Stimulated activated CD4-positive, alpha-beta T cell treated with anti-CD3 and anti-CD28 coated beads, Interleukin-1b, Interleukin-23, amount 100 ng/mL, for 24 hours (primary cell): ENCODE data around the gene FKBP1A.

Source experiments
- DNase-seq, 4 experiments: peaks; one replicate each; pipeline ENCODE4 v3.0.0-alpha.2; 2020; ENCODE audit warnings: low read depth in 4 of 4, low spot score in 1 of 4

Gene FKBP1A

DNA sequence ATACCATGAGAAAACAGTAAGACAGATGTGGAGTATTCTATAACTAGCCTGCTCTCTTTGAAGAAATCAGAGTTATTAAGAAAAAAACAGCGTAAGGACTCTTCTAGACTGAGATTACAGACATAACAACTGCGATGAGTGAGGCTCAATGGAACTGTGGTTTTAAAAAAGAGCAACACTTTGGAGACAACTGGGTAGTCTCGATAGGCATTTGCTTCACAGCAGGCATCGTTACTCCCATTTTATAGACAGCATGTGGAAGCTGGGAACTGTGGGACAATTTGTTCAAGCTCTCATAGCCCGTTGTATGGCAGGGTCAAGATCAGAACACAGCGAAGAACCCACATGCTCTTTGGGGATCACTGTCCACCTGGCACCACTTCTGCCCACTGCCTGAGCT is 4.6 kb downstream of the FKBP1A start:
- DNase-seq = no peak

GRCh38 chr20:1386323-1386722 is 6.5 kb downstream of the FKBP1A start:
- DNase-seq = no peak

DNA sequence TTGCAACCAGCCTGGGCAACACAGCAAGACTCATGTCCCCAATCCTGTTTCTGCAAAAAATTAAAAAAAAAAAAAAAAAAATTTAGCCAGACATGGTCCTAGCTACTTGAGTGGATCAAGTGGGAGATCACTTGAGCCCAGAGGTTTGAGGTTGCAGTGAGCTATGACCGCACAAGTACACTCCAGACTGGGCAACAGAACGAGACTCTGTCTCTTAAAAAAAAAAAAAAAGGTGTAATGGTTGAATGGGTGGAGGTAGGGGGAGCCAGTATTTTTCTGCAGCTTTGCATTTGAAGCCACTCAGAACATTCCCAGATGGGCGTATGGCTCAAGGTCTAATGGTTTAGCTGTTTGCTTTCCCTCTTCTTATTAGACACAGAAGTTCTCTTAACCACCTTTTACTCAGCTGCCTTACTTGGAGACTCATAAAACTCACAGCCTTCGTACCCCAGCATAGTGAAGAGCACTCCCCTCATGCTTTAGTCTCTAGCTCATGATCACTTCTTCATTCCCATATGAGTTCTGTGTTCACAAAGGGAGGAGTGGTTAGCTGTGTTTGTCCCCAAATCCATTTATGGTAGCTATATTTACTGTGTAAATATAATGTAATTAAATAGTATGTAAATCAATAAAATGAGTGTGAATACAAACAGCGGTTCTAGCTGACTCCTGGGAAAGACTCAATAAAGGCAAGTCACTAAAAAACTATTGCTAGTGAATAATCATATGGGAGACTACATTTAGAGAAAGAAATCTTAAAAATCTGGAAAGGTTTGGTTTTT is 9.0 kb downstream of the FKBP1A start:
- DNase-seq = no peak

GRCh38 chr20:1382670-1383069 is 10.2 kb downstream of the FKBP1A start:
- DNase-seq = no peak

- DNase-seq = no peak
These were observed 10.9 kb downstream of the FKBP1A start for GRCh38 chr20:1381753-1382591.

DNA sequence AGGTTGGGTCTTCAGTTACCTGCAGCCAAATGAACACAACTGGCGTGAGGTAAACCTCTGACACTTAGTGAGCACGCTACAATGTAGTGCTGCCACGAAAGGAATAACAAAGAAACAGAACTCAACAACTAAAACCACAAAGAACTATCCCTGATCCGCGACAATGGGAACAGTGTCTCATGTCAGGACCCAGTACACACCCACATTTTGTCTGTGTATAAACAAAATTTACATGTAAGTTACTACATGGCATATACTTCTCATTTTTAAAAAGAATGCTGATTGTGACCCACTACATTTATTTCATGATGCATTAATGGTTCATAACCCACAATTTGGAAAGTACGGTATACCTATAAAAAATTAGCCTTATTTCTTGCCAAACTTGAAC is 14.1 kb downstream of the FKBP1A start:
- DNase-seq = no peak

DNA sequence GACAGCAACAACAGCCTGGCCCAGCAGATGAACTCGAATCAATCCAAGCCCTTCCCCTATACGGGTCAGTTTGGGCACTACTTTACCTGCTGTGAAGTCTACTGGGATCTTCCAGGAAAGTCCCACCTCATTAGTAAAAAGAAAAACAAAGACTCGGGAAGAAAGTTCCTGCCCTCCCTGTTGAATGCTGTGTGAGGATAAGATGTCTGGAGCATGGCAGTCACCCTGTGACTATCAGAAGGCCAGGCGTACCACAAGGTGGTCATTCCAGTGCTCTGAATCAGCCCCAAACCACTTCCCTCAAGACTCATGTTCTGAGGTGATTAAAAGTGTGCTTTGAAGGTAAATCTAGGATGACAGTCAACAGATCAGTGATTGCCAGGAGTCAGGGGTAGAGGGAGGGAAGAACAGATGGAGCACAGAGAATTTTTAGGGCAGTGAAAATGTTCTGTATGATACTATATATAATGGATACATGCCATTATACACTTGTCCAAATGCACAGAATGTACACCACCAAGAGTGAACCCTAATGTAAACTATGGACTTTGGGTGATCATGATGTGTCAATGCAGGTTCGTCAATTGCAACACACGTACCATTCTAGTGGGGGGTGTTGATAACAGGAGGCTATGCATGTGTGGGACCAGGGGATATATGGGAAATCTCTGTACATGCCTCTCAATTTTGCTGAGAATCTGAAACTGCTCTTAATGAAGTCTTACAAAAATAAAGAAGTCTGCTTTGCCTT is 14.7 kb downstream of the FKBP1A start:
- no peak for DNase-seq

DNA sequence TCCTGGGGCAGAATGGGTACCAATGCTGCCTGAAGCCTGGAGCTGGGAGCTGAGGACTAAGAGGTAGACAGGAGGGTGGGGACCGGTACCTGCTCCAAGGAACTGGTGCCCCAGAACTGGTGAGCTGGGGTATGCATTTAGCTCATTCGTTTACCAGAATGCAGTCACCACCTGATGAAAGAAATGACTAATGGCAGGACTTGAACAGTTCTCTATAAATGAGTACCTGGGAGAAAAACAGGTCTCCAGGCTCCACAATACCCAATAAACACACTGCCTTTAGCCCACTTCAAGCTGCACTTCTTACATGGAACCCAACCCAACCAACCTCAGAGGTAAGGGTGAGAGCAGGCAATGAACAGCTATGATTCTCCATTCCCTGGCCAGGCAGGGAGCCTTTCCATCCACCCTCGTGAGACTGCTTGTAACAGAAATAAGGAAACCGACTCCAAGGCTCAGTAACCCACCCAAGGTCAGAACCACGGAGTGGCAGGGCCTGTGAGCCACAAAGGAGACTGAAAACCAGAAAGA is 15.4 kb downstream of the FKBP1A start:
- no peak for DNase-seq

DNA sequence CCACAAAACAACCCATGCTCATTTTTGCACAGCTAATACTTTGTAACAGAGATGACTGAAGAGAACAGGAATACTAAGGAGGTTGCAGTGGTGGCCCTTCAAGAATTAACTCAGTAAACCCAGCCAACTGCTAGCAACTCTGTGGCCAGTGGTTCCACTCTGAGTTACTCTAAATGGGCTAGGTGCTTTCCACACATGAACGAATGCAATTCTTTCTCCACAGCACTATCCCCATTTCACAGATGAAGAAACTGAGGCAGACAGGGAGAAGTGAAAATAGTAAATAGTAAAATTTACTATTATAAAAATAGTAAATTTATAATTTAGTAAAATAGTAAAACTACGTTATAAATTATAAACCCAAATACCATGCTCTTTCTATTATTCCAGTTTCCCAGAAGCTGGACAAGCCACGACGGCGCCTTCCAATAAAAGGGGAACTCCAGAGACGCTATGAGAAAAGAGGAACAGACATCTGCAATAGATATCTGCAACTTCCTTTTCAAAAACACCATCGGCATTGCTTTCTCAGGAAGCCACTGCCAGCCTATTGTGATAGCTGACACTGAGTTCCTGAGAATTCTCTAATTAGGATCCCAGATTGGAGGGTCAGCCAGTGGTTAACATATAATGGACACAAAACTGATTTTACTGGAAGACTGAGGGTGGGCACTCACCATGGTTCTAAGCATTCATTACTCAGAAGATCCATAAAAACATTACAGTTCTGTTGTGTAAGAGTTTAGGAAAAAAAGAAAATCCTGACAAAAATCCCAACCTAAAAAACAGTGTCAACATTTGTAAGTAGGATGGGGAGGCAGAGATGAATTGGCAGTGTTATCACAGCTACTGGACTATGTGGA is 16.2 kb downstream of the FKBP1A start:
- DNase-seq = no peak

DNA sequence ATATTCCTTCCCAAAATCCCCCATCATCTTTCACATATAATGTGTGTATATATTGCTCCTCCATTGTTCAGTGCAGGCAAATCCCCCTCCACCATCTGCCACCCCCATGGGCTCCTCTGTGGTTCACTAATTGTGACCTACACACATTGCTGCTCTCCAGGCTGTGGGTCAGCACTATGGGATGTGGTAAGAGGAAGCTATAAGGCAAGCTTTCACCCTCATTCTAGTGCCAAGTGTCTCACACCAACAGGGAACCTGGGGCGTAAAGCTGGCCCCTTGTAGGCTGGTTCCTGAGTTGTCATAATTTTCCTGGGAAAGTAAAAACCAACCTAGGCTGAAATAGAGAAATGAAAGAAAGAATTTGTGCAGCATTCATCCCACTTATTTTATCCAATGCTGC is 16.8 kb downstream of the FKBP1A start:
- DNase-seq = no peak

DNA sequence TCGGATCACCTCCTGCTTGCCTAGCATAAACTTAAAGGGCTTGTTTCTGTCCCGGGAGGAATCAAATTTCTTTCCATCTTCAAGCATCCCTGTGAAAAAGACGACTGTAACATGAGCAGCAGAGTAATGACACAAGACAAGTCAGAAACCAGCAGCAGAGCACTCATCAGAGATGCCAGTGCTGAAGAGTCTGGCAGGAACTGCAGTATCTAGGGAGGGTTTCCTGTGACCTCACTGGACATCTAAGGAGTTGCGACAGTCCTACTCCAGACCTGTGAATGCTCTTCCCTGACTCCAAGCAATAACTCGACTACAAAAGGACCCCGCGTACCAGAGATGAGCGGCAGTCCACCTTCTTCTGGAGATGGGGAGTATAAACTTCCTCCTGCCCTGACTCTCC is 17.3 kb downstream of the FKBP1A start:
- no peak for DNase-seq

- no peak for DNase-seq
These were observed 18.6 kb downstream of the FKBP1A start for GRCh38 chr20:1374246-1374645.

DNA sequence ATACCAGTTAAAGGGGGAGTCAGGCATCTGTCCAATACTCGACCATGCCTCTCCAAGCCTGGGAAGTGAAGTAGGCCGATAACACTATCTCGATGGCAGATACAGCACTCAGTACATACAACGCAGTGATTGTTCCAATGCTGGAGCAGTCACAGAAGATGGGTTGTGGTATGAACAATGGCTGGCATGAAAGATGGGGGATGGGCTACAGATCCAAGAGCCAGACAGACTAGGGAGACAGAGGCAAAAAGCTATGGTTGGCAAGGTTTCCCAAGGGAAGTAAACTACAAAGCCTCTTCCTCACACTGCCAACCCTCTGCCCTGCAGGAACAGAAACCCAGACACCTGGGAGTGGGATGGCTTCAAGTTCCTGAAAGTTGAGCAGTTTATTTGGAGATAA is 19.2 kb downstream of the FKBP1A start:
- no peak for DNase-seq

- DNase-seq = no peak
These were observed 19.8 kb downstream of the FKBP1A start for GRCh38 chr20:1373036-1373435.

DNA sequence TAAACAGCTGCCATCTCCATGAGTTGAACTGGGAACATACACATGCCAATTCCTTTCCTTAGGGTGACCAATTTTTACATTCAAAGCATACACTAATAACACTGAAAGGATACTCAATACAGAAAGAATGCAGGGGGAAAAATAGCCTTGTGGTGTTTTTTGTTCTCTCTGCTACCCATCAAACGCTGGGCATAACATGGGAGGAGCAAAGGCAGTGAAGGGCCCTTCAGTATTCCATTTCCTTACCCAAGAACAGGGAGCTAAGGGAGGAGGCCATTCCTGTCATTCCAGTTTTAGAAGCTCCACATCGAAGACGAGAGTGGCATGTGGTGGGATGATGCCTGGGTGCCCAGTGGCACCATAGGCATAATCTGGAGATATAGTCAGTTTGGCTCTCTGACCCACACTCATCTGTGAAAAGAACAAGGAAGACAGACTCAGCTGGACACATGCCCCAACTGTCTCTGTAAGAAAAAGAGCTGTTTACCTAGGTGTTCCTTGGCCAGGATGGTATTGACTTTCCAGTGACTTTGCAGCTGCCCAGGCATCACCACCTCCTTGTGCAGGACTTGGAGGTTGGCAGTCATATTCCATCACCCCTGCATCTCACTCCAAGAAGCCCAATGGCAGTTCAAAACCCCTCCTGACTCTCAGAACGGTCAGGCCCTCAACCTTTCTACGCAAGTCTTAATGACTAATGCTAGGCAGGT is 20.9 kb downstream of the FKBP1A start:
- DNase-seq = no peak

DNA sequence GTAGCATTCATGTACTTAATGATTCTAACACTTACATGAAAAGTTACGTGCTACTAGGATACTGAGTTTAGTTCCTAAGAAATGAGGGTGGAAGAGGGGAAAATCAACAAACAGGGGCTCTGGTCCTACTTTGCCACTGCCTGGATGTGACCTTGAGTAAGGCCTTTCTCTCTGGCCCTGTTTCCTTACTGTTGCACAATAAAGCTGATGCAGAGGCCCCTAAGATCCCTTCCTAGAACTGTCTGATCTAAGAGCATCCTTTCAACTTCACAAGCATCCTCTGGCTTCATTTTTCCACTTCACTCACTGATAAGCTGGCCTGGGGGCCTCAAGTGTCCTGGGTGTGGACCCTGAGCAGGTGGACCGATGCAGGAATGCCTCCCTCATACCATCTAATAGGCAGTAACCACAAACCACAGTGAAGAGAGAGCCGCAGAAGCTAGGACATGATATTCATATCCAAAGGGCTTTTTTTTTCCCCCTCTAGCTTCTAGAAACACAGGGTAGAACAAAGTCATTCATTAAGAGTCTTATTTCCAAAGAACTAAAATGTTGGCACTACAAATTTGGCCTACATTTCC is 21.6 kb downstream of the FKBP1A start:
- DNase-seq = no peak

DNA sequence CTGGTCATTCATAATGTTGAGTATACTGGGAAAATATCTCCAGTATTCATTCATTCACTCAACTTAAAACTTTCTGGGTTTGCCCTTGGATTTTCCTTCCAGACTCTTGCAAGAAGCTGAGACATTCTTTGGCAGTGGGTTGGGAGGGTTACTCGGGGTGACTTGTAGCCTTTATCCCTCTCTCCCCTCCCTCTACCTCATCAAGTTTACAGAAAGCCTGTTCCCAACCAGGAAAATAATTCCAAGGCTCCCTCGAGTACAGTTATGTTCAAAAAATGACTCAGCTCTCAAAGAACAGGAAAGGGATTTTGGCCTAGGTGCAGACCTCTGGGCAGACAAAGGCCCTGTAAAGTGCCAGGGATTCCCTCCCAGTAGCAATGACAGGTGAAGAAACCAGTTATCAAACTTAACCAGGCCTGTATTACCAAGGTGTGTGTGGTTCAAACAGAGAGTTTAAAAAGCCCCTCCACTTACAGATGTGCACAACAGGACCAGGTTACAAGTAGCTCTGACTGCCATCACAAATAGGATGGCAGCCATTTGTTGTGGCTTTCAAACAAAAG is 22.2 kb downstream of the FKBP1A start:
- no peak for DNase-seq

DNA sequence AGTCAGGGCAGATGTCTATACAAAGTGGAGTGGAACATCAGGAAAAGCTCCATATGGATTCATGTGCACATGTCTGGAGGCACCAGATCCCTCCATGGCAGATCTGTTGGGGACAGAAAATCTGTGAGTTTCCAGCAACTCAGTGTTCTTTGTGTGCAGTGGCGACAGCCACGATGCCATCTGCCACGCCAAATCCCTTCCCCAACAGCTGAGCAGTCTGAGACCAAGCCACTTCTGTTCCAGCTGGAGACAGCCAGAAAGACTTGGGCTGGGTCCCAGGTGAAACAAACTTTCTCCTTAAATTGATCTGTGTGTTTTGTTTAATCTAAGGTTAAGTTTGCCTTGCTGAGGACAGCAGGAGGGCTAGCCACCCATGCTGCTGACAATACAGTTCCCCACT is 22.9 kb downstream of the FKBP1A start:
- no peak for DNase-seq

DNA sequence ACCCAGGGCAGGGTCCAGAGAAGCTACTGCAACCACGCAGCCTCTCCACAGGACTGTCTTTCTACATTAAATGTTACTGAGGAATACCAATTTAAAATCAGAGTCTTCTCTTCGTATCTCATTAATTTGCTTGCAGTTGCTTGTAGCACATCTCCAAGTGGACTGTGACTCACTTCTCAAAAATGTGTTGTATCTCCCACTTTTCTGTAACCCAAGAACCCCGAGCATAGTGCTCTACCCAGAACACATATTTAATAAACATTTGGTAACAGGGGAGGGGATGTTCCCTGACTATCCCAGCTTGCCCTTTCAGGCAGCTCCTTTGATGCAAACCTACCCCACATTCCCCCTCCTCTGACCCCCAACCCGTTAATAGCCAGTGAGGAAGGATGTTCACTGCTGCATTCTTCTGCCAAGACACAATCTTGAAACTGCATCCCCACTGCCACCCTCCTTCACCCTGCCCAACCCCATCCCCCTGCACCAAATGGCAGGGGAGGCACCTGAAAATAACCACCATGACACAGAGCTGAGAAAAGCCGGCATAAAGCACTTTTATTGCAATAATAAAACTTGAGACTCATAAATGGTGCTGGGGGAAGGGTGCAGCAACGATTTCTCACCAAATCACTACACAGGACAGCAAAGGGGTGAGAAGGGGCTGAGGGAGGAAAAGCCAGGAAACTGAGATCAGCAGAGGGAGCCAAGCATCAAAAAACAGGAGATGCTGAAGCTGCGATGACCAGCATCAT is 24.2 kb downstream of the FKBP1A start:
- no peak for DNase-seq
